ENCODE data around the gene LYZL1. TPM values are rescaled to one million over a fixed set of nuclear protein-coding genes. Genes with fewer than 3 reads are reported as not detected.

The LYZL1 gene
- total RNA-seq, 3 donors from 2014 or later = not detected

DNA sequence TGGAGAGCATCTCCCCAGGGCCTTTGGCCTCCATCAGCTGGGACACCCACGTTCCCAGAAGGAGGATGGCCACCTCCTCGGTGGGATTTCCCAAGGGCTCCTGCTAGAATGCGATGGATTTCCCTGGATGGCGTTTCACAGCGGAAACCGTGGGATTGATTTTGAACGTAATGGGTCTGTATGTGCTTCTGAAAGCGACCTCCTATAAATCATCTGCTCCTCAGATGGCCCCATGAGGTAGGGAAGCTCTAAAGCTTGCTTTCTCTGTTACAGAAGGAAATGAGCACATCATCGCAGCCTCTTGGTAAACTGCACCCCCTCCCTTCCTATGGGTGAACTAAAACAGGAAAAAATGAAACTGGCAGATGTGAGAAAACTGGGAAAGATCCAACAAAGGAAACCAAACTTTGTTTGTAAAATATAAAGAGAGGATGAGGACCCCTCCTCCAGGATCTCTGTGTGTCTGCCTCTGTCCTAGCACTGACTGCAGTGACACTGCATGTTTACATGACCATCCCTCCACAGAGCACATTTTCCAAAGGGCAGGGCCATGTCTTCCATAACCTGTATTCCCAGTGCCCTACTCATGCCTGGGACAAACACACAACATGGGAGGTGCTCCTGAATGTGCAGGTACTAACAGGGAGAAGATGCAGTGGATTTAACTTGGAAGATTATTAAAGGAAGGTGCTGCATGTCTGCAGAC is 57.6 kb downstream of the LYZL1 start:
- DNase-seq (ENCODE audit: low spot score in 2 of 2) = no peak
- H3K9me3 ChIP-seq = no peaks in the 10 kb centered on the region
- no peaks in the 10 kb centered on the region for H3K4me1 ChIP-seq
- intact Hi-C loops (cut with DNase I; ENCODE audit: low total_unique reads) = no loop called here
- H3K27me3 ChIP-seq = no peaks in the 10 kb centered on the region
- H3K4me3 ChIP-seq = no peak overlapping the region
- H3K36me3 ChIP-seq = no peaks in the 10 kb centered on the region
- H3K27ac ChIP-seq = no peak overlapping the region
- TF ChIP-seq POLR2A (IDR thresholded peaks at IDR 0.05) = no peak
- TF ChIP-seq POLR2AphosphoS5 (IDR thresholded peaks at IDR 0.05) = no peak
- TF ChIP-seq, protein P1, sequence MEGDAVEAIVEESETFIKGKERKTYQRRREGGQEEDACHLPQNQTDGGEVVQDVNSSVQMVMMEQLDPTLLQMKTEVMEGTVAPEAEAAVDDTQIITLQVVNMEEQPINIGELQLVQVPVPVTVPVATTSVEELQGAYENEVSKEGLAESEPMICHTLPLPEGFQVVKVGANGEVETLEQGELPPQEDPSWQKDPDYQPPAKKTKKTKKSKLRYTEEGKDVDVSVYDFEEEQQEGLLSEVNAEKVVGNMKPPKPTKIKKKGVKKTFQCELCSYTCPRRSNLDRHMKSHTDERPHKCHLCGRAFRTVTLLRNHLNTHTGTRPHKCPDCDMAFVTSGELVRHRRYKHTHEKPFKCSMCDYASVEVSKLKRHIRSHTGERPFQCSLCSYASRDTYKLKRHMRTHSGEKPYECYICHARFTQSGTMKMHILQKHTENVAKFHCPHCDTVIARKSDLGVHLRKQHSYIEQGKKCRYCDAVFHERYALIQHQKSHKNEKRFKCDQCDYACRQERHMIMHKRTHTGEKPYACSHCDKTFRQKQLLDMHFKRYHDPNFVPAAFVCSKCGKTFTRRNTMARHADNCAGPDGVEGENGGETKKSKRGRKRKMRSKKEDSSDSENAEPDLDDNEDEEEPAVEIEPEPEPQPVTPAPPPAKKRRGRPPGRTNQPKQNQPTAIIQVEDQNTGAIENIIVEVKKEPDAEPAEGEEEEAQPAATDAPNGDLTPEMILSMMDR (IDR thresholded peaks at IDR 0.05) = no peak

GRCh38 chr10:29348836-29349235 is 60.0 kb downstream of the LYZL1 start:
- intact Hi-C loops (cut with DNase I; ENCODE audit: low total_unique reads) = no loop called here
- Histone ChIP-seq H3K4me3 (no peak overlapping the region), H3K36me3 (no peaks in the 10 kb centered on the region), H3K27ac (no peak overlapping the region), H3K9me3 (no peaks in the 10 kb centered on the region), H3K27me3 (no peaks in the 10 kb centered on the region), H3K4me1 (no peaks in the 10 kb centered on the region)
- DNase-seq (ENCODE audit: low spot score in 2 of 2) = no peak
- TF ChIP-seq, protein P1 (IDR thresholded peaks at IDR 0.05) = no peak
- TF ChIP-seq POLR2AphosphoS5 (IDR thresholded peaks at IDR 0.05) (no peak), POLR2A (IDR thresholded peaks at IDR 0.05) (no peak)

DNA sequence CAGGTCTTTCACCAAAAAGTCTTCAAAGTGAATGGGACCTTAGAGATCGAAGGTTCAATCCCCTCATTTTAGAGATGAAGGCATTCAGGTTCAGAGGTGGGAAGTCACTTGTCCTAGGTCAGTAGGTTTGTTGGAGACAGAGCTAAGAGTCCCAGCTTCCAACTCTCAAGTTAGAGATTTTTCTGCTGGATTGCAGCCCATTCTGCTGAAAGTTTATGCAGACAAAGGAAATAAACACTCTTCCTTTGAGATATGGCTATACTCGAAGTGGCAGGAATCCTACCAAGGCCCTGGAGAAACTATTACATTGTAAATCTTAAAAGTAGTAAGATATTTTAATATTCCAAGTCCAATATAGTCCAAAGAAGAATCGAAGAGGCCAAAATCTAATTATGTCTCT is 64.4 kb downstream of the LYZL1 start:
- H3K4me3 ChIP-seq = no peak overlapping the region
- TF ChIP-seq POLR2A (IDR thresholded peaks at IDR 0.05) = no peak
- intact Hi-C loops (cut with DNase I; ENCODE audit: low total_unique reads) = no loop called here

GRCh38 chr10:29353887-29354561 is 65.2 kb downstream of the LYZL1 start:
- no peak for TF ChIP-seq POLR2AphosphoS5 (IDR thresholded peaks at IDR 0.05)
- TF ChIP-seq POLR2A (IDR thresholded peaks at IDR 0.05) = no peak
- TF ChIP-seq, protein P1 (IDR thresholded peaks at IDR 0.05) = no peak
- Histone ChIP-seq H3K4me1 (no peaks in the 10 kb centered on the region), H3K4me3 (no peak overlapping the region), H3K27me3 (no peaks in the 10 kb centered on the region), H3K36me3 (no peaks in the 10 kb centered on the region), H3K9me3 (no peaks in the 10 kb centered on the region), H3K27ac (no peak overlapping the region)
- intact Hi-C loops (cut with DNase I; ENCODE audit: low total_unique reads) = no loop called here
- DNase-seq (ENCODE audit: low spot score in 2 of 2) = no peak

More for the DNA sequence above, 64.4 kb downstream of the LYZL1 start:
- H3K36me3 ChIP-seq = no peaks in the 10 kb centered on the region
- no peak overlapping the region for H3K27ac ChIP-seq
- no peaks in the 10 kb centered on the region for H3K9me3 ChIP-seq
- DNase-seq (ENCODE audit: low spot score in 2 of 2) = no peak
- H3K4me1 ChIP-seq = no peaks in the 10 kb centered on the region
- no peaks in the 10 kb centered on the region for H3K27me3 ChIP-seq

- no peaks in the 10 kb centered on the region for H3K9me3 ChIP-seq
- H3K27ac ChIP-seq = no peak overlapping the region
- no peaks in the 10 kb centered on the region for H3K4me1 ChIP-seq
- H3K4me3 ChIP-seq = no peak overlapping the region
- TF ChIP-seq, protein P1 (IDR thresholded peaks at IDR 0.05) = no peak
- TF ChIP-seq POLR2AphosphoS5 (IDR thresholded peaks at IDR 0.05) (no peak), POLR2A (IDR thresholded peaks at IDR 0.05) (no peak)
- H3K27me3 ChIP-seq = no peaks in the 10 kb centered on the region
- no peak for DNase-seq (ENCODE audit: low spot score in 2 of 2)
- H3K36me3 ChIP-seq = no peaks in the 10 kb centered on the region
- intact Hi-C loops (cut with DNase I; ENCODE audit: low total_unique reads) = no loop called here
These were observed 66.6 kb downstream of the LYZL1 start for GRCh38 chr10:29355411-29355991.

All from breast epithelium (tissue), 4 donors.